Lower lobe of right lung (tissue), 2 donors: Measurements from ENCODE around the gene C4BPB. TPM values are rescaled to one million over a fixed set of nuclear protein-coding genes. Genes with fewer than 3 reads are reported as not detected.

Experiments
- ATAC-seq, 2 donors: fragments of 200-7000 bp; cut with Tn5 transposase; one replicate each; pipeline ENCODE4 v1.9.1; 2020 to 2022; ENCODE audit warnings: mild to moderate bottlenecking in 2 of 2, moderate library complexity in 2 of 2
- DNase-seq: peaks from one replicate; pipeline ENCODE4 v3.0.0-alpha.2; 2020
- H3K27ac ChIP-seq: fragments of 200-600 bp; one replicate; pipeline ENCODE4 v1.8.0; 2022
- H3K27me3 ChIP-seq: fragments of 200-600 bp; one replicate; pipeline ENCODE4 v1.8.0; 2022; ENCODE audit warnings: low read depth
- H3K36me3 ChIP-seq: fragments of 200-600 bp; one replicate; pipeline ENCODE4 v1.8.0; 2022; ENCODE audit warnings: mild to moderate bottlenecking
- H3K4me1 ChIP-seq: fragments of 200-600 bp; one replicate; pipeline ENCODE4 v1.8.0; 2022
- H3K4me3 ChIP-seq: fragments of 200-600 bp; one replicate; pipeline ENCODE4 v1.8.0; 2022; ENCODE audit warnings: mild to moderate bottlenecking
- H3K9me3 ChIP-seq: fragments of 200-600 bp; one replicate; pipeline ENCODE4 v1.8.0; 2022
- intact Hi-C: fragments of 100-400 bp; cut with DNase I; formaldehyde crosslinking; loops from one replicate; pipeline ENCODE4 v1.11.0; 2022
- total RNA-seq: library from RNA; stranded (reverse); fragmentation: NEBNext Ultra II Directional; extraction: Animal tissue kit (Norgen Biotek cat#: 25700); gene quantifications from one replicate; pipeline ENCODE4 v1.2.1, GENCODE V29; 2021
- TF ChIP-seq, protein P1 (sequence below): fragments of 200-600 bp; IDR thresholded peaks from one replicate; pipeline ENCODE4 v1.8.0; 2022; ENCODE audit warnings: antibody characterized with exemption, mild to moderate bottlenecking
- donor health status: DM: no; HTN: yes; CAD: no; lungs with severe emphysema.

C4BPB gene
- total RNA-seq, 1 donor from 2014 or later: 10.4 TPM

DNA sequence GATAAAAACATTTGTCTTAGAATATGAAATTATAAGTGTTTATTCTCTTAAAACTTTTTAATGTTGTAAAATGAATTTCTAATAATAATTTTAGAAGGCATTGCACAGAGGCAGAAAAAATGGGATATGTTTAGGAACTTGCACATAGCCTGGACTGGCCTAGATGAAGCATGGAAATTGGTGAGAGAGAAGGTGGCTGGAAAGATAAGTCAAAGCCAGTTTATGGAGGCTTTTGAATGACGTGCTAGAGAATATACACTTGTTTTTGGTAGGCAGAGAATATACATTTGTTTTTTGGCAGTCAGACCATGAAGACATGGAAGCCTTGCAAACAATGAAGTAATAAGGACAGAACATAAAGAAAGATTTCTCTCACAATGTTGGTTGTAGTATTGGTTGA, 13.1 kb downstream of the C4BPB start:
- Histone ChIP-seq H3K4me1 (no peaks in the 10 kb centered on the region), H3K27ac (no peak overlapping the region), H3K4me3 (no peak overlapping the region), H3K9me3 (no peaks in the 10 kb centered on the region), H3K36me3 (no peaks in the 10 kb centered on the region), H3K27me3 (no peaks in the 10 kb centered on the region)
- TF ChIP-seq, protein P1, sequence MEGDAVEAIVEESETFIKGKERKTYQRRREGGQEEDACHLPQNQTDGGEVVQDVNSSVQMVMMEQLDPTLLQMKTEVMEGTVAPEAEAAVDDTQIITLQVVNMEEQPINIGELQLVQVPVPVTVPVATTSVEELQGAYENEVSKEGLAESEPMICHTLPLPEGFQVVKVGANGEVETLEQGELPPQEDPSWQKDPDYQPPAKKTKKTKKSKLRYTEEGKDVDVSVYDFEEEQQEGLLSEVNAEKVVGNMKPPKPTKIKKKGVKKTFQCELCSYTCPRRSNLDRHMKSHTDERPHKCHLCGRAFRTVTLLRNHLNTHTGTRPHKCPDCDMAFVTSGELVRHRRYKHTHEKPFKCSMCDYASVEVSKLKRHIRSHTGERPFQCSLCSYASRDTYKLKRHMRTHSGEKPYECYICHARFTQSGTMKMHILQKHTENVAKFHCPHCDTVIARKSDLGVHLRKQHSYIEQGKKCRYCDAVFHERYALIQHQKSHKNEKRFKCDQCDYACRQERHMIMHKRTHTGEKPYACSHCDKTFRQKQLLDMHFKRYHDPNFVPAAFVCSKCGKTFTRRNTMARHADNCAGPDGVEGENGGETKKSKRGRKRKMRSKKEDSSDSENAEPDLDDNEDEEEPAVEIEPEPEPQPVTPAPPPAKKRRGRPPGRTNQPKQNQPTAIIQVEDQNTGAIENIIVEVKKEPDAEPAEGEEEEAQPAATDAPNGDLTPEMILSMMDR: no peak
- ATAC-seq (no peak), DNase-seq (no peak)
- intact Hi-C loops: no loop called here

DNA sequence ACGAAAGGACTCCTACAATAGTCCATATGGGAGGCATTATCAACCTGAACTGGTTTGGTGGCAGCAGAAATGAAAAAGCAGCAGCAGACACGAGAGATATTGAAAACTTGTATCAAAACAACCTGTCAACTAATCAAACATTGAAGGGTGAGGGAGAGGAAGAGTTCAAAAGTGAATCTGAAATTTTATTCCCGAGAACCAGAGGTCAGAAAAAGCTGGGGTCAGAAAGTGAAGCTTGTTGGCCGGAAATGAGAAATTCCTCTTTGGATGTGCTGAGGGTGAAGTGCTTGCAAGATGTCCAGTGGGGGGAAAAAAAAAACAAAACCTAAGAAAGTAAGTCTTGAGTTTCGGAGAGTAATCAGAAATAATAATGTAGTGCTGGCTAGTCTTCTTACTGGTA, 13.5 kb downstream of the C4BPB start:
- no peaks in the 10 kb centered on the region for H3K4me1 ChIP-seq
- no peaks in the 10 kb centered on the region for H3K36me3 ChIP-seq
- ATAC-seq (no peak), DNase-seq (no peak)
- no peak overlapping the region for H3K27ac ChIP-seq
- no peaks in the 10 kb centered on the region for H3K9me3 ChIP-seq
- no peak overlapping the region for H3K4me3 ChIP-seq
- H3K27me3 ChIP-seq: no peaks in the 10 kb centered on the region
- intact Hi-C loops: no loop called here
- TF ChIP-seq, protein P1: no peak

DNA sequence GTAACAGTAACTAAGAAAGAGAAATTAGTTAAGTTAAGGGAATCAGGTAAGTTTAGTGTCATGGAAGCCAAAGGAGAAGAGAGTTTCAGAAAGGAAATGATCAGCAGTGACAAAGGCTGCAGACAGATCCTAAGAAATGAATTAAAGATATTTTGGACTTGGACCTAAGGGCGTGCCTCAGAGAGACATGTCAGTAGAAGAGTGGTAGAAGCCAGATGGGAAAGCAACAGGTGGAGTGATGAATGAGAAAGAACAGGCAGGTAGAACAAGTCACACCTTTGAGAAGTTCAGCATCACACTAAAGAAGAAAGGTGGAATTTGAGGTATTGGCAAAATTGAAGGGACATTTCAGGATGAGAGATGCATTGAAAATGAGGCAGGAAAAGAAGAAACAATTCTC, 14.0 kb downstream of the C4BPB start:
- Histone ChIP-seq H3K27ac (no peak overlapping the region), H3K4me1 (no peaks in the 10 kb centered on the region), H3K36me3 (no peaks in the 10 kb centered on the region), H3K4me3 (no peak overlapping the region), H3K27me3 (no peaks in the 10 kb centered on the region), H3K9me3 (no peaks in the 10 kb centered on the region)
- TF ChIP-seq, protein P1: no peak
- intact Hi-C loops: no loop called here
- no peak for DNase-seq
- no peak for ATAC-seq

DNA sequence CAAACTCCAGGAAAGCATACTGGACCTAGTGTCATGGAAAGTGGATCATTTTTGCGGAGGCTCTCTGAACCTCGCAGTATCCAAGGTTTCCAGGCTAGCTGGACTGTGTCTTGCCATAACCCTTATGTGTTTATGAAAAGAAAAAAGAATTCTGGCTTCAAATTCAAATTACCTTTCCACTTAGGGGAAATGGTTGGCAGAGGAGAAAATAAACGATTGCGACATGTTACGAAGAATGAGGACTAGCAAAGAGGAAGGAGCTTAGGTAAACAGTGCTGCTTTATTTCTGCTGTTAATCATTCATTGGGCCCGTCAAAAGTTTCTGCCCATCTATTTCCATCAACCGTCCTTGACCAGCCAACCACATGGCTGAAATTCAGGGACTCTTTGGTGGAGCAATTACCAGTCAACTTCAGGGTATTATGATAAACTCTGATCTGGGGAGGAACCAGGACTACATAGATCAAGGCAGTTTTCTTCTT, 15.3 kb downstream of the C4BPB start, which contains the start of gene C4BPA:
C4BPA (plus strand) TSS at position 342 of the 482 bp plus-strand sequence. CDS start 8,793 bp downstream, outside the sequence.
- Histone ChIP-seq H3K9me3 (no peaks in the 10 kb centered on the region), H3K4me1 (no peaks in the 10 kb centered on the region), H3K27me3 (no peaks in the 10 kb centered on the region), H3K36me3 (no peaks in the 10 kb centered on the region), H3K4me3 (peak within 1 kb of the TSS; percentile 19), H3K27ac (no peak within 1 kb of the TSS)
- intact Hi-C loops: no loop called here
- ATAC-seq: peak; percentile 71 to 90
- TF ChIP-seq, protein P1: no peak
- DNase-seq: no peak

DNA sequence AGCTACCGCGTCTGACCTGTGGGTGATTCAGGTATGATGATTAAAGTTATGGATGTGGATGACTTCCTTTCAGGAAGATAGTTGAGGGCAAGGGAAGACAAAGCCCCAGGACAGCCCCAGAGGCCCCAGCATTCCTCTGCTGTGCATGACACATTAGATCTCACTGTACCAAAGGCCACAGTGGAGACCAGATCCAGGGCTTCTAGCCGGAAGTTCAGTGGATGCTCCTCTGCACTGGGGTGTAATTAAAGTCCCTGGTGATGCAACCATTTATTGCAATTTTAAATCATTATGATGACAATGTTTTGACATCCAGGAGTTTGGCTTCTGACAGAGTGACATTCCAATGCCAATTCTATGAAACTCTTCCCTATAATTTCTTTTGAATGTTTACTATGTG, 20.3 kb downstream of the C4BPB start:
- H3K4me1 ChIP-seq: no peaks in the 10 kb centered on the region
- H3K9me3 ChIP-seq: no peaks in the 10 kb centered on the region
- no peak overlapping the region for H3K4me3 ChIP-seq
- intact Hi-C loops: no loop called here
- H3K27ac ChIP-seq: no peak overlapping the region
- no peaks in the 10 kb centered on the region for H3K27me3 ChIP-seq
- H3K36me3 ChIP-seq: no peaks in the 10 kb centered on the region
- DNase-seq (no peak), ATAC-seq (no peak)
- TF ChIP-seq, protein P1: no peak
